K562 (cell line): Measurements from ENCODE around the gene CRYBG3. TPM values are rescaled to one million over a fixed set of nuclear protein-coding genes. Genes with fewer than 3 reads are reported as not detected.

Experiments
- ATAC-seq: fragments of 200-7000 bp; cut with Tn5 transposase; 3 replicates; pipeline ENCODE4 v1.9.1; 2020; ENCODE audit warnings: moderate library complexity
- BruUV-seq: library from RNA; stranded (reverse); fragments of 400-500 nt; replicated peaks from 2 replicates; lab custom pipeline; 2021; lab: Mats Ljungman, UMichigan
- CTCF ChIA-PET: fragments of 300-600 bp; formaldehyde crosslinking; extraction: SDS; loops from one replicate; lab custom pipeline; 2021; ENCODE audit warnings: low intra/inter-chr PET ratio; lab: Yijun Ruan, JAX
- POLR2A ChIA-PET: fragments of 300-600, 350-650 bp; sonication (Branson Sonifier 250); formaldehyde crosslinking; extraction: SDS; loops from one replicate; lab custom pipeline; 2021; ENCODE audit warnings: antibody characterized with exemption, inconsistent platforms; lab: Yijun Ruan, JAX
- DNase-seq, 4 experiments: peaks; one replicate each; pipeline versions ENCODE4 v3.0.0 to v3.0.0-alpha.2; 2011 to 2018; ENCODE audit warnings: low spot score in 3 of 4, mixed read lengths in 3 of 4; ENCODE audit errors: extremely low read depth in 1 of 4
- FAIRE-seq: peaks from 2 replicates; lab custom pipeline; 2011; peaks lifted over from hg19 to GRCh38; lab: Jason Lieb, UNC
- H2AFZ ChIP-seq: 2 replicates; pipeline ENCODE4 v1.6.0; 2011; ENCODE audit warnings: low read depth, low read length, control low read depth, inconsistent platforms
- H3K27ac ChIP-seq: fragments of 200-600 bp; 3 replicates; pipeline ENCODE4 v1.8.0; 2011; ENCODE audit warnings: low read depth, mild to moderate bottlenecking, control low read depth, inconsistent platforms, low read length, moderate library complexity, mixed read lengths; ENCODE audit errors: extremely low read depth
- H3K27me3 ChIP-seq, 2 experiments: fragments of 300-600 bp in 1 of 2; 2 replicates in 1 of 2; 3 replicates in 1 of 2; pipeline versions ENCODE4 v1.6.0 to v1.8.0; 2011; ENCODE audit warnings: inconsistent platforms in 2 of 2, low read length in 2 of 2, mild to moderate bottlenecking in 1 of 2, mixed read lengths in 1 of 2, moderate library complexity in 1 of 2; ENCODE audit not compliant: control insufficient read depth in 2 of 2, insufficient read depth in 2 of 2
- H3K36me3 ChIP-seq: fragments of 300-600 bp; 3 replicates; pipeline ENCODE4 v1.8.0; 2011; ENCODE audit warnings: mild to moderate bottlenecking, low read length, inconsistent platforms; ENCODE audit not compliant: control insufficient read depth, insufficient read depth
- H3K4me1 ChIP-seq, 2 experiments: fragments of 200-600 bp in 1 of 2; replicated peaks in 1 of 2; 2 replicates in 1 of 2; 3 replicates in 1 of 2; pipeline versions ENCODE4 v1.5.1 to v1.8.0; 2011; ENCODE audit warnings: inconsistent platforms in 2 of 2, low read length in 2 of 2, mild to moderate bottlenecking in 1 of 2, mixed read lengths in 1 of 2, moderate library complexity in 1 of 2; ENCODE audit not compliant: control insufficient read depth in 2 of 2, insufficient read depth in 2 of 2
- H3K4me2 ChIP-seq: 2 replicates; pipeline ENCODE4 v1.6.1; 2011; ENCODE audit warnings: low read length, control low read depth, inconsistent platforms, mixed read lengths; ENCODE audit not compliant: insufficient read depth
- H3K4me3 ChIP-seq: fragments of 200-600 bp; sonication (generic), shearing (Covaris generic); 2 replicates; pipeline ENCODE4 v1.5.1; 2016; ENCODE audit warnings: control low read depth, inconsistent platforms
- H3K79me2 ChIP-seq: fragments of 200-600 bp; 3 replicates; pipeline ENCODE4 v1.8.0; 2011; ENCODE audit warnings: low read length, inconsistent platforms; ENCODE audit not compliant: control insufficient read depth, insufficient read depth
- H3K9ac ChIP-seq, 2 experiments: 2 replicates each; pipeline versions ENCODE4 v1.6.0 to v1.6.1; 2011; ENCODE audit warnings: low read depth in 2 of 2, low read length in 2 of 2, control low read depth in 1 of 2, inconsistent platforms in 1 of 2, mild to moderate bottlenecking in 1 of 2, mixed read lengths in 1 of 2; ENCODE audit not compliant: insufficient read depth in 1 of 2
- H3K9me1 ChIP-seq: one replicate; pipeline ENCODE4 v1.6.0; 2011; ENCODE audit warnings: inconsistent platforms, mild to moderate bottlenecking, low read length, moderate library complexity; ENCODE audit not compliant: control insufficient read depth, insufficient read depth
- H3K9me3 ChIP-seq: replicated peaks from 2 replicates; pipeline ENCODE4 v1.5.1; 2011; ENCODE audit warnings: low read depth, low read length, inconsistent platforms; ENCODE audit not compliant: control insufficient read depth, insufficient read depth
- H4K20me1 ChIP-seq: replicated peaks from 2 replicates; pipeline ENCODE4 v1.6.1; 2011; ENCODE audit warnings: low read length, inconsistent platforms, mixed read lengths; ENCODE audit not compliant: control insufficient read depth, insufficient read depth
- CAMTA2 ChIP-seq: fragments of 250-450 bp; sonication (Bioruptor Pico); conservative IDR thresholded peaks from 2 replicates; pipeline ENCODE4 v1.5.1; 2022
- CC2D1A ChIP-seq: fragments of 450-650 bp; IDR thresholded peaks from 2 replicates; pipeline ENCODE4 v1.6.1; 2017; ENCODE audit warnings: mild to moderate bottlenecking
- CREBBP ChIP-seq: IDR thresholded peaks from one replicate; pipeline ENCODE4 v1.6.1; 2012; ENCODE audit warnings: low read depth, mild to moderate bottlenecking, control low read depth, inconsistent platforms, low read length
- EHMT2 ChIP-seq: fragments of 450-650 bp; IDR thresholded peaks from 2 replicates; pipeline ENCODE4 v1.6.1; 2018; ENCODE audit warnings: antibody characterized with exemption
- ELF4 ChIP-seq: fragments of 450-650 bp; formaldehyde crosslinking; IDR thresholded peaks from 2 replicates; pipeline ENCODE4 v1.4.0; 2022; ENCODE audit warnings: missing genetic modification characterization
- FIP1L1 ChIP-seq: fragments of 200-400 bp; formaldehyde crosslinking; IDR thresholded peaks from 2 replicates; pipeline ENCODE4 v1.6.1; 2018; ENCODE audit warnings: mild to moderate bottlenecking, low read depth, low read length; ENCODE audit not compliant: poor library complexity, severe bottlenecking
- KLF1 ChIP-seq: fragments of 450-650 bp; IDR thresholded peaks from 2 replicates; pipeline ENCODE4 v1.6.1; 2016; ENCODE audit warnings: missing genetic modification characterization, missing compliant biosample characterization
- NFE2L1 ChIP-seq: fragments of 450-650 bp; IDR thresholded peaks from 2 replicates; pipeline ENCODE4 v1.6.1; 2016; ENCODE audit warnings: missing genetic modification characterization, low read depth, mild to moderate bottlenecking, missing compliant biosample characterization, moderate library complexity, borderline replicate concordance
- RFX7 ChIP-seq: fragments of 250-450 bp; sonication (Bioruptor Pico); IDR thresholded peaks from 2 replicates; pipeline ENCODE4 v1.5.1; 2021; ENCODE audit warnings: mild to moderate bottlenecking
- STAT5B ChIP-seq: fragments of 250-450 bp; sonication (Bioruptor Pico); IDR thresholded peaks from 2 replicates; pipeline ENCODE4 v1.8.0; 2021; ENCODE audit warnings: mild to moderate bottlenecking, inconsistent platforms
- XRCC4 ChIP-seq: IDR thresholded peaks from one replicate; pipeline ENCODE4 v1.6.1; 2011; ENCODE audit not compliant: insufficient read depth, insufficient read length; ENCODE audit errors: extremely low read depth
- ZNF134 ChIP-seq: fragments of 250-450 bp; sonication (Bioruptor Pico); conservative IDR thresholded peaks from 2 replicates; pipeline ENCODE4 v1.4.0; 2020
- ZNF518B ChIP-seq: fragments of 250-450 bp; sonication (Bioruptor Pico); IDR thresholded peaks from 2 replicates; pipeline ENCODE4 v1.5.0; 2021; ENCODE audit warnings: mild to moderate bottlenecking, moderate library complexity
- ZNF717 ChIP-seq: fragments of 250-450 bp; sonication (Bioruptor Pico); IDR thresholded peaks from 2 replicates; pipeline ENCODE4 v1.5.0; 2021
- WGBS: fragments of 100-300 bp; shearing (Covaris generic); methylation state at CpG from one replicate; pipeline ENCODE4 v1.1.6; 2016; ENCODE audit warnings: low coverage, mixed read lengths; ENCODE audit not compliant: insufficient coverage; ENCODE audit errors: missing lambda C conversion rate; 5-methylcytosine and 5-hydroxymethylcytosine counted together
- in situ Hi-C: fragments of 300-500 bp; cut with MboI; formaldehyde crosslinking; loops from 4 replicates; pipeline ENCODE4 v1.15.0; 2018; ENCODE audit warnings: inconsistent platforms, mixed read lengths
- intact Hi-C: fragments of 100-400 bp; cut with micrococcal nuclease; formaldehyde crosslinking; loops from 2 replicates; pipeline ENCODE4 v1.14.2; 2022
- polyA plus RNA-seq, 8 experiments: library from polyadenylated mRNA; depleted of rRNA in 4 of 8; stranded (reverse) in 5 of 8; unstranded in 3 of 8; fragments of >200 nt; fragmentation: Nextera tagmentation in 2 of 8; fragmentation: Illumina TruSeq in 1 of 8; extraction: Ambion mirVana in 2 of 8; extraction: Trizol in 1 of 8; gene quantifications; 2 replicates each; pipeline versions ENCODE4 v1.2.1 to v1.2.3, GENCODE V29; 2011 to 2014; ENCODE audit warnings: inconsistent platforms in 1 of 8, missing spikeins in 1 of 8
- total RNA-seq, 7 experiments: library from RNA; depleted of rRNA in 6 of 7; stranded (reverse); fragments of >200 nt in 6 of 7; fragmentation: Illumina TruSeq in 2 of 7; extraction: Trizol in 2 of 7; gene quantifications; 2 replicates each; pipeline versions ENCODE4 v1.2.1 to v1.2.3, GENCODE V29; 2011 to 2021; ENCODE audit warnings: low replicate concordance in 1 of 7

Gene CRYBG3
- total and polyA plus RNA-seq, 9 of the 15 experiments (the other 6 are each of a cell fraction or from before 2014, with no cell fraction given): 0.08 to 0.72 (median 0.18) TPM

- Histone ChIP-seq H3K79me2 (no peaks in the 10 kb centered on the region), H2AFZ (no peak overlapping the region), H3K4me3 (no peak overlapping the region), H3K27me3 (no peaks in the 10 kb centered on the region), H4K20me1 (no peaks in the 10 kb centered on the region), H3K4me1 (peaks cover 0 to 10% of the 10 kb centered on the region in 2 experiments; a peak in 2 of 5 replicates), H3K4me2 (no peak overlapping the region), H3K36me3 (no peaks in the 10 kb centered on the region; the same call in 2 of the 3 replicates), H3K27ac (no peak overlapping the region), H3K9me1 (no peaks in the 10 kb centered on the region), H3K9me3 (no peaks in the 10 kb centered on the region), H3K9ac (no peak overlapping the region)
- no peak for ATAC-seq
- WGBS: 63% methylated on average over 2 of the region's 2 CpGs
- POLR2A ChIA-PET: interaction anchor here (1.8 kb wide), 1 partner anchor 26 kb away, joined by 5 read pairs; no protein-coding TSS in a partner anchor
- no peak for FAIRE-seq
- in situ Hi-C loops (no loop called here), intact Hi-C loops (no loop called here)
- CTCF ChIA-PET: no interaction called here
- no TSS peak for BruUV-seq
- DNase-seq: no peak
- TF ChIP-seq ELF4: no peak
- TF ChIP-seq ZNF717 (CRISPR knock-in tag): no peak
- TF ChIP-seq XRCC4: no peak
- TF ChIP-seq EHMT2: no peak
Observed at GRCh38 chr3:97937205-97937604, 115.4 kb downstream of the CRYBG3 start.

- POLR2A ChIA-PET: interaction anchor here (1.8 kb wide), 1 partner anchor 27 kb away, joined by 5 read pairs; no protein-coding TSS in a partner anchor
- Histone ChIP-seq H4K20me1 (no peaks in the 10 kb centered on the region), H3K27ac (no peak overlapping the region), H3K79me2 (no peaks in the 10 kb centered on the region), H3K4me1 (peaks cover 0 to 4% of the 10 kb centered on the region in 2 experiments; a peak in 1 of 5 replicates), H3K9me3 (no peaks in the 10 kb centered on the region), H3K27me3 (no peaks in the 10 kb centered on the region), H3K9me1 (no peaks in the 10 kb centered on the region), H3K36me3 (peaks cover 8% of the 10 kb centered on the region; the same call in 1 of the 3 replicates), H3K4me2 (no peak overlapping the region), H3K9ac (no peak overlapping the region), H3K4me3 (no peak overlapping the region), H2AFZ (no peak overlapping the region)
- ATAC-seq (no peak), DNase-seq (no peak), FAIRE-seq (no peak)
- 83% methylated on average over 1 of the region's 1 CpG for WGBS
- CTCF ChIA-PET: no interaction called here
- intact Hi-C loops (no loop called here), in situ Hi-C loops (no loop called here)
- no TSS peak for BruUV-seq
- TF ChIP-seq CC2D1A: no peak
- TF ChIP-seq ZNF518B (CRISPR knock-in tag): no peak
- TF ChIP-seq NFE2L1: no peak
- TF ChIP-seq FIP1L1: no peak
- no peak for TF ChIP-seq CREBBP
- no peak for TF ChIP-seq RFX7 (CRISPR knock-in tag)
- no peak for TF ChIP-seq CAMTA2 (CRISPR knock-in tag)
- no peak for TF ChIP-seq KLF1 (tag)
- no peak for TF ChIP-seq ZNF134
- TF ChIP-seq STAT5B (CRISPR knock-in tag): no peak
Observed at GRCh38 chr3:97938444-97938843, 116.6 kb downstream of the CRYBG3 start.
